ENCODE results near the gene REXO5. TPM values are rescaled to one million over a fixed set of nuclear protein-coding genes. Genes with fewer than 3 reads are reported as not detected.

REXO5 gene
- total and polyA plus RNA-seq, 9 of the 15 experiments (the other 6 are each of a cell fraction or from before 2014, with no cell fraction given): 10.5 to 45.1 (median 25.4) TPM

DNA sequence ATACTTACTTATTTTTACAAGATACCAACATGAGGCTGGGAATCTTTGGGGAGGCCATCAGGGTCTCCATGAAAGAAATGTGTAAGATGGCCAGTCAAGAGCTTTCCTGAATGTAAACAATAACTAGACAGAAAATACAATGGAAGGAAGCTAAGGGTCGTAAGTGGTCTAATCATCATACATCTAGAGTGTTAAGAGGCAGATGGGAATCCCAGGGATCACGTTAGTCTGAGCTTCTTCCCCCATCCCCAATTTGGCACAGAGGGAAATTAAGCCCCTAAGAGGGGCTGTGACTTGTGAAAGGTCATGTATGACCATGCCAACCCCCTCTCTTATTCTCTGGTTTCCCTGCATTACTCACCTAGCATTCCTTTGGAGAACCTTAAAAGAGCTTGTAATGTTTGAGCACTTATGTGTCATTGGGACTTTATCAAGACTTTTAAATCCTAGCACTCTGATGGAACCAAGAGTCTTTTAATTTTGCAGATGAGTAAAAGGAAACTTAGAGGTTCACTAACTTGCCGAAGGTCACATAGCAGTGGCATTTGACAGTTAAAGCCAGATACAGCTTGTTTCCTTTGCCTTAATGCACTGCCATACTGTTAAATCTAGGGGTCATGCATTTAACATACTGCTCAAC lies 47.8 kb downstream of the REXO5 start:
- no peak overlapping the region for H3K4me3 ChIP-seq
- H3K9me1 ChIP-seq (ENCODE audit: control insufficient read depth, insufficient read depth, low read length): no peaks in the 10 kb centered on the region
- ChIA-PET CTCF (ENCODE audit: low intra/inter-chr PET ratio) (no interaction called here), POLR2A (interaction anchor here (1.5 to 1.6 kb wide), 2 partner anchors 12 to 13 kb away, joined by 4 to 6 read pairs; no protein-coding TSS in a partner anchor)
- H3K36me3 ChIP-seq (ENCODE audit: control insufficient read depth, insufficient read depth, low read length): peaks cover 11% of the 10 kb centered on the region; the same call in 1 of the 3 replicates
- H3K9ac ChIP-seq (ENCODE audit: insufficient read depth in 1 of 2, low read depth in 2 of 2, low read length in 2 of 2): no peak overlapping the region
- no peaks in the 10 kb centered on the region for H3K79me2 ChIP-seq (ENCODE audit: control insufficient read depth, insufficient read depth, low read length)
- in situ Hi-C loops (cut with MboI) (loop anchor here (5.0 kb wide), 1 partner anchor 233 kb away; no protein-coding TSS in a partner anchor), intact Hi-C loops (cut with micrococcal nuclease) (loop anchor here (5.0 to 10.0 kb wide), 3 partner anchors 48 to 451 kb away; partner anchors contain the start of genes DCUN1D3 and LYRM1)
- FAIRE-seq: no peak
- H3K4me1 ChIP-seq (replicated peaks in 1 of 2; ENCODE audit: control insufficient read depth in 2 of 2, insufficient read depth in 2 of 2, low read length in 2 of 2): no peaks in the 10 kb centered on the region; a peak in 1 of 5 replicates
- no peak overlapping the region for H3K27ac ChIP-seq (ENCODE audit: extremely low read depth, low read depth, low read length)
- no TSS peak for BruUV-seq (replicated peaks)
- no peaks in the 10 kb centered on the region for H3K27me3 ChIP-seq (ENCODE audit: control insufficient read depth in 2 of 2, insufficient read depth in 2 of 2, low read length in 2 of 2)
- no peak for ATAC-seq
- no peaks in the 10 kb centered on the region for H3K9me3 ChIP-seq (replicated peaks; ENCODE audit: control insufficient read depth, insufficient read depth, low read depth, low read length)
- DNase-seq (ENCODE audit: extremely low read depth in 1 of 4, low spot score in 3 of 4): no peak
- H4K20me1 ChIP-seq (replicated peaks; ENCODE audit: control insufficient read depth, insufficient read depth, low read length): no peaks in the 10 kb centered on the region
- H3K4me2 ChIP-seq (ENCODE audit: insufficient read depth, low read length): no peak overlapping the region
- H2AFZ ChIP-seq (ENCODE audit: low read depth, low read length): no peak overlapping the region
- WGBS (ENCODE audit: insufficient coverage, low coverage, missing lambda C conversion rate): 68% methylated on average over 3 of the region's 3 CpGs
- TF ChIP-seq SRSF3 (IDR thresholded peaks at IDR 0.05; ENCODE audit: insufficient read depth, low read length): no peak
- no peak for TF ChIP-seq CEBPG (CRISPR knock-in tag; IDR thresholded peaks at IDR 0.05)
- TF ChIP-seq CEBPG (tag; conservative IDR thresholded peaks at IDR 0.05 in 1 of 2, IDR thresholded peaks at IDR 0.05 in 1 of 2): no peak
- TF ChIP-seq ATF7 (IDR thresholded peaks at IDR 0.05): no peak
- TF ChIP-seq, protein P1, sequence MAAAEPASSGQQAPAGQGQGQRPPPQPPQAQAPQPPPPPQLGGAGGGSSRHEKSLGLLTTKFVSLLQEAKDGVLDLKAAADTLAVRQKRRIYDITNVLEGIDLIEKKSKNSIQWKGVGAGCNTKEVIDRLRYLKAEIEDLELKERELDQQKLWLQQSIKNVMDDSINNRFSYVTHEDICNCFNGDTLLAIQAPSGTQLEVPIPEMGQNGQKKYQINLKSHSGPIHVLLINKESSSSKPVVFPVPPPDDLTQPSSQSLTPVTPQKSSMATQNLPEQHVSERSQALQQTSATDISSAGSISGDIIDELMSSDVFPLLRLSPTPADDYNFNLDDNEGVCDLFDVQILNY (CRISPR knock-in tag; IDR thresholded peaks at IDR 0.05): no peak
- TF ChIP-seq ZNF384 (IDR thresholded peaks at IDR 0.05; ENCODE audit: low read depth, low read length): no peak
- TF ChIP-seq, protein P2, sequence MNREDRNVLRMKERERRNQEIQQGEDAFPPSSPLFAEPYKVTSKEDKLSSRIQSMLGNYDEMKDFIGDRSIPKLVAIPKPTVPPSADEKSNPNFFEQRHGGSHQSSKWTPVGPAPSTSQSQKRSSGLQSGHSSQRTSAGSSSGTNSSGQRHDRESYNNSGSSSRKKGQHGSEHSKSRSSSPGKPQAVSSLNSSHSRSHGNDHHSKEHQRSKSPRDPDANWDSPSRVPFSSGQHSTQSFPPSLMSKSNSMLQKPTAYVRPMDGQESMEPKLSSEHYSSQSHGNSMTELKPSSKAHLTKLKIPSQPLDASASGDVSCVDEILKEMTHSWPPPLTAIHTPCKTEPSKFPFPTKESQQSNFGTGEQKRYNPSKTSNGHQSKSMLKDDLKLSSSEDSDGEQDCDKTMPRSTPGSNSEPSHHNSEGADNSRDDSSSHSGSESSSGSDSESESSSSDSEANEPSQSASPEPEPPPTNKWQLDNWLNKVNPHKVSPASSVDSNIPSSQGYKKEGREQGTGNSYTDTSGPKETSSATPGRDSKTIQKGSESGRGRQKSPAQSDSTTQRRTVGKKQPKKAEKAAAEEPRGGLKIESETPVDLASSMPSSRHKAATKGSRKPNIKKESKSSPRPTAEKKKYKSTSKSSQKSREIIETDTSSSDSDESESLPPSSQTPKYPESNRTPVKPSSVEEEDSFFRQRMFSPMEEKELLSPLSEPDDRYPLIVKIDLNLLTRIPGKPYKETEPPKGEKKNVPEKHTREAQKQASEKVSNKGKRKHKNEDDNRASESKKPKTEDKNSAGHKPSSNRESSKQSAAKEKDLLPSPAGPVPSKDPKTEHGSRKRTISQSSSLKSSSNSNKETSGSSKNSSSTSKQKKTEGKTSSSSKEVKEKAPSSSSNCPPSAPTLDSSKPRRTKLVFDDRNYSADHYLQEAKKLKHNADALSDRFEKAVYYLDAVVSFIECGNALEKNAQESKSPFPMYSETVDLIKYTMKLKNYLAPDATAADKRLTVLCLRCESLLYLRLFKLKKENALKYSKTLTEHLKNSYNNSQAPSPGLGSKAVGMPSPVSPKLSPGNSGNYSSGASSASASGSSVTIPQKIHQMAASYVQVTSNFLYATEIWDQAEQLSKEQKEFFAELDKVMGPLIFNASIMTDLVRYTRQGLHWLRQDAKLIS (CRISPR knock-in tag; IDR thresholded peaks at IDR 0.05): no peak
- TF ChIP-seq E2F3 (CRISPR knock-in tag; IDR thresholded peaks at IDR 0.05): no peak
- TF ChIP-seq CAMTA2 (CRISPR knock-in tag; conservative IDR thresholded peaks at IDR 0.05): no peak
- TF ChIP-seq, protein P3, sequence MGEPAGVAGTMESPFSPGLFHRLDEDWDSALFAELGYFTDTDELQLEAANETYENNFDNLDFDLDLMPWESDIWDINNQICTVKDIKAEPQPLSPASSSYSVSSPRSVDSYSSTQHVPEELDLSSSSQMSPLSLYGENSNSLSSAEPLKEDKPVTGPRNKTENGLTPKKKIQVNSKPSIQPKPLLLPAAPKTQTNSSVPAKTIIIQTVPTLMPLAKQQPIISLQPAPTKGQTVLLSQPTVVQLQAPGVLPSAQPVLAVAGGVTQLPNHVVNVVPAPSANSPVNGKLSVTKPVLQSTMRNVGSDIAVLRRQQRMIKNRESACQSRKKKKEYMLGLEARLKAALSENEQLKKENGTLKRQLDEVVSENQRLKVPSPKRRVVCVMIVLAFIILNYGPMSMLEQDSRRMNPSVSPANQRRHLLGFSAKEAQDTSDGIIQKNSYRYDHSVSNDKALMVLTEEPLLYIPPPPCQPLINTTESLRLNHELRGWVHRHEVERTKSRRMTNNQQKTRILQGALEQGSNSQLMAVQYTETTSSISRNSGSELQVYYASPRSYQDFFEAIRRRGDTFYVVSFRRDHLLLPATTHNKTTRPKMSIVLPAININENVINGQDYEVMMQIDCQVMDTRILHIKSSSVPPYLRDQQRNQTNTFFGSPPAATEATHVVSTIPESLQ (CRISPR knock-in tag; IDR thresholded peaks at IDR 0.05): no peak
- TF ChIP-seq, protein P4, sequence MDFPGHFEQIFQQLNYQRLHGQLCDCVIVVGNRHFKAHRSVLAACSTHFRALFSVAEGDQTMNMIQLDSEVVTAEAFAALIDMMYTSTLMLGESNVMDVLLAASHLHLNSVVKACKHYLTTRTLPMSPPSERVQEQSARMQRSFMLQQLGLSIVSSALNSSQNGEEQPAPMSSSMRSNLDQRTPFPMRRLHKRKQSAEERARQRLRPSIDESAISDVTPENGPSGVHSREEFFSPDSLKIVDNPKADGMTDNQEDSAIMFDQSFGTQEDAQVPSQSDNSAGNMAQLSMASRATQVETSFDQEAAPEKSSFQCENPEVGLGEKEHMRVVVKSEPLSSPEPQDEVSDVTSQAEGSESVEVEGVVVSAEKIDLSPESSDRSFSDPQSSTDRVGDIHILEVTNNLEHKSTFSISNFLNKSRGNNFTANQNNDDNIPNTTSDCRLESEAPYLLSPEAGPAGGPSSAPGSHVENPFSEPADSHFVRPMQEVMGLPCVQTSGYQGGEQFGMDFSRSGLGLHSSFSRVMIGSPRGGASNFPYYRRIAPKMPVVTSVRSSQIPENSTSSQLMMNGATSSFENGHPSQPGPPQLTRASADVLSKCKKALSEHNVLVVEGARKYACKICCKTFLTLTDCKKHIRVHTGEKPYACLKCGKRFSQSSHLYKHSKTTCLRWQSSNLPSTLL (IDR thresholded peaks at IDR 0.05): no peak
